Panc1 (cell line): ENCODE results near the gene DNMT3A. TPM values are rescaled to one million over a fixed set of nuclear protein-coding genes. Genes with fewer than 3 reads are reported as not detected.

Experiments used
- ATAC-seq: fragments of 200-7000 bp; cut with Tn5 transposase; 2 replicates; pipeline ENCODE4 v1.9.1; 2020; ENCODE audit warnings: mild to moderate bottlenecking, moderate library complexity
- BruUV-seq: library from RNA; stranded (reverse); fragments of 400-500 nt; replicated peaks from 2 replicates; lab custom pipeline; 2021; lab: Mats Ljungman, UMichigan
- CTCF ChIA-PET: fragments of 300-600 bp; sonication (Branson Sonifier 250); formaldehyde crosslinking; loops from one replicate; lab custom pipeline; 2022; ENCODE audit warnings: antibody characterized with exemption; lab: Charles Lee
- POLR2A ChIA-PET: fragments of 300-600 bp; sonication (Branson Sonifier 250); formaldehyde crosslinking; loops from one replicate; lab custom pipeline; 2022; ENCODE audit warnings: antibody characterized with exemption; lab: Charles Lee
- DNase-seq: peaks from one replicate; pipeline ENCODE4 v3.0.0-alpha.2; 2010; ENCODE audit warnings: low read depth, low spot score
- H3K27ac ChIP-seq: 2 replicates; pipeline ENCODE4 v1.5.1; 2011; ENCODE audit warnings: mild to moderate bottlenecking, low read length, inconsistent platforms
- H3K27me3 ChIP-seq: fragments of 200-500 bp; sonication (Bioruptor generic); 2 replicates; pipeline ENCODE4 v1.6.0; 2014; ENCODE audit warnings: low read length, inconsistent platforms; ENCODE audit not compliant: control insufficient read depth, insufficient read depth
- H3K36me3 ChIP-seq: fragments of 200-500 bp; sonication (Bioruptor generic); 2 replicates; pipeline ENCODE4 v1.5.1; 2014; ENCODE audit warnings: inconsistent platforms, mild to moderate bottlenecking, low read length, moderate library complexity; ENCODE audit not compliant: control insufficient read depth, insufficient read depth
- H3K4me1 ChIP-seq: 2 replicates; pipeline ENCODE4 v1.5.1; 2011; ENCODE audit warnings: inconsistent platforms, mild to moderate bottlenecking, low read length, moderate library complexity; ENCODE audit not compliant: control insufficient read depth, insufficient read depth
- H3K4me3 ChIP-seq, 2 experiments: 2 replicates each; pipeline ENCODE4 v1.5.1; 2011 to 2012; ENCODE audit warnings: low read depth in 2 of 2, low read length in 2 of 2, mild to moderate bottlenecking in 2 of 2, inconsistent platforms in 1 of 2, moderate library complexity in 1 of 2
- H3K9me3 ChIP-seq: fragments of 200-500 bp; sonication (Bioruptor generic); 2 replicates; pipeline ENCODE4 v1.5.1; 2014; ENCODE audit warnings: low read depth, mild to moderate bottlenecking, inconsistent platforms, low read length, moderate library complexity; ENCODE audit not compliant: control insufficient read depth, insufficient read depth
- CTCF ChIP-seq: fragments of 450-650 bp; IDR thresholded peaks from 2 replicates; pipeline ENCODE4 v1.5.1; 2017; ENCODE audit warnings: mild to moderate bottlenecking
- POLR2AphosphoS5 ChIP-seq: IDR thresholded peaks from 2 replicates; pipeline ENCODE4 v1.6.1; 2012; ENCODE audit warnings: mild to moderate bottlenecking, low read depth, low read length, moderate library complexity
- REST ChIP-seq, 2 experiments: IDR thresholded peaks; 2 replicates each; pipeline ENCODE4 v1.6.1; 2011 to 2012; ENCODE audit warnings: low read depth in 2 of 2, control low read depth in 1 of 2, low read length in 1 of 2, mild to moderate bottlenecking in 1 of 2, moderate library complexity in 1 of 2; ENCODE audit not compliant: insufficient read depth in 1 of 2
- SIN3A ChIP-seq: IDR thresholded peaks from 2 replicates; pipeline ENCODE4 v1.6.1; 2012; ENCODE audit warnings: low read depth, mild to moderate bottlenecking, low read length, moderate library complexity, borderline replicate concordance; ENCODE audit not compliant: insufficient read depth
- TCF7L2 ChIP-seq: IDR thresholded peaks from 2 replicates; pipeline ENCODE4 v1.6.1; 2011; ENCODE audit warnings: mild to moderate bottlenecking, low read depth, low read length, inconsistent platforms
- in situ Hi-C: cut with HindIII; loops from 2 replicates; pipeline ENCODE4 v1.10.0; 2016; ENCODE audit warnings: low sequenced_read_pairs, low pct_unique_long_range_greater_than_20kb
- intact Hi-C: fragments of 100-400 bp; cut with micrococcal nuclease; formaldehyde crosslinking; loops from one replicate; pipeline ENCODE4 v1.10.0; 2022; ENCODE audit not compliant: unreplicated experiment
- total RNA-seq: library from RNA; stranded (reverse); gene quantifications from one replicate; pipeline ENCODE4 v1.2.1, GENCODE V29; 2021; ENCODE audit not compliant: unreplicated experiment

Gene DNMT3A
- total RNA-seq, 1 experiment from 2014 or later: 29.3 TPM

- DNase-seq: no peak
- no peak for ATAC-seq
- no peaks in the 10 kb centered on the region for H3K36me3 ChIP-seq
- in situ Hi-C loops: no loop called here
- POLR2A ChIA-PET: interaction anchor here (0.6 kb wide), 1 partner anchor 298 kb away, joined by 3 read pairs; no protein-coding TSS in a partner anchor
- H3K9me3 ChIP-seq: no peaks in the 10 kb centered on the region
- no peak overlapping the region for H3K4me3 ChIP-seq
- no peaks in the 10 kb centered on the region for H3K4me1 ChIP-seq
- no TSS peak for BruUV-seq
- TF ChIP-seq CTCF: no peak
- TF ChIP-seq SIN3A: no peak
- no peak for TF ChIP-seq POLR2AphosphoS5
- TF ChIP-seq TCF7L2: no peak
- no peak for TF ChIP-seq REST (IDR thresholded peaks at IDR 0.05; ENCODE audit: insufficient read depth in 1 of 2, low read depth in 2 of 2, low read length in 1 of 2)
- CTCF ChIA-PET: interaction anchor here (0.7 kb wide), 1 partner anchor 57 kb away, joined by 4 read pairs; no protein-coding TSS in a partner anchor
- no peaks in the 10 kb centered on the region for H3K27me3 ChIP-seq
- no peak overlapping the region for H3K27ac ChIP-seq
- intact Hi-C loops: no loop called here
Measured at GRCh38 chr2:25221579-25221978, 120.1 kb downstream of the DNMT3A start.

GRCh38 chr2:25220313-25220712 is 121.4 kb downstream of the DNMT3A start:
- no peak for DNase-seq
- no peak overlapping the region for H3K27ac ChIP-seq
- H3K4me3 ChIP-seq: no peak overlapping the region
- no peaks in the 10 kb centered on the region for H3K9me3 ChIP-seq
- ChIA-PET POLR2A (no interaction called here), CTCF (interaction anchor here (0.7 kb wide), 1 partner anchor 9 kb away, joined by 4 read pairs; no protein-coding TSS in a partner anchor)
- ATAC-seq: no peak
- no peaks in the 10 kb centered on the region for H3K4me1 ChIP-seq
- in situ Hi-C loops (no loop called here), intact Hi-C loops (no loop called here)
- no peaks in the 10 kb centered on the region for H3K36me3 ChIP-seq
- no TSS peak for BruUV-seq
- no peaks in the 10 kb centered on the region for H3K27me3 ChIP-seq
- TF ChIP-seq TCF7L2: no peak
- no peak for TF ChIP-seq SIN3A
- no peak for TF ChIP-seq REST (IDR thresholded peaks at IDR 0.05; ENCODE audit: insufficient read depth in 1 of 2, low read depth in 2 of 2, low read length in 1 of 2)
- no peak for TF ChIP-seq POLR2AphosphoS5
- TF ChIP-seq CTCF: no peak
